PC-9 (cell line): ENCODE data around the gene OXSR1. TPM values are rescaled to one million over a fixed set of nuclear protein-coding genes. Genes with fewer than 3 reads are reported as not detected.

Experiments
- BruUV-seq: library from RNA; stranded (reverse); fragments of 400-500 nt; replicated peaks from 2 replicates; lab custom pipeline; 2021; lab: Mats Ljungman, UMichigan
- CTCF ChIA-PET: fragments of 300-600 bp; sonication (Branson Sonifier 250); formaldehyde crosslinking; loops from one replicate; lab custom pipeline; 2022; ENCODE audit warnings: antibody characterized with exemption; lab: Charles Lee
- POLR2A ChIA-PET: fragments of 300-600 bp; sonication (Branson Sonifier 250); formaldehyde crosslinking; loops from one replicate; lab custom pipeline; 2022; ENCODE audit warnings: antibody characterized with exemption; ENCODE audit not compliant: unreplicated experiment; lab: Charles Lee
- DNase-seq, 2 experiments: peaks; one replicate each; pipeline versions ENCODE4 v3.0.0 to v3.0.0-alpha.2; 2015 to 2022; ENCODE audit warnings: mixed read lengths in 1 of 2
- H2AFZ ChIP-seq: fragments of 200-600 bp; sonication (generic); 2 replicates; pipeline ENCODE4 v1.8.1; 2017; ENCODE audit warnings: antibody characterized with exemption
- H3F3A ChIP-seq: fragments of 200-600 bp; sonication (generic); 2 replicates; pipeline ENCODE4 v1.8.1; 2017; ENCODE audit warnings: antibody characterized with exemption, mild to moderate bottlenecking, low read depth; ENCODE audit not compliant: insufficient read depth
- H3K27ac ChIP-seq: fragments of 200-600 bp; sonication (generic); 2 replicates; pipeline ENCODE4 v1.6.1; 2016; ENCODE audit warnings: mixed run types
- H3K27me3 ChIP-seq: fragments of 200-600 bp; sonication (generic); 2 replicates; pipeline ENCODE4 v1.6.1; 2016; ENCODE audit warnings: low read depth, mixed run types; ENCODE audit not compliant: insufficient read depth
- H3K36me3 ChIP-seq: fragments of 200-600 bp; sonication (generic); 2 replicates; pipeline ENCODE4 v1.6.1; 2016; ENCODE audit warnings: low read depth, mixed run types
- H3K4me1 ChIP-seq: fragments of 200-600 bp; sonication (generic); replicated peaks from 2 replicates; pipeline ENCODE4 v1.6.1; 2016; ENCODE audit warnings: mixed run types; ENCODE audit not compliant: insufficient read depth
- H3K4me2 ChIP-seq: fragments of 200-600 bp; sonication (generic); 2 replicates; pipeline ENCODE4 v1.6.1; 2017; ENCODE audit warnings: mixed run types
- H3K4me3 ChIP-seq: fragments of 200-600 bp; sonication (generic); 2 replicates; pipeline ENCODE4 v1.6.1; 2016; ENCODE audit warnings: mixed run types
- H3K79me2 ChIP-seq: fragments of 200-600 bp; sonication (generic); 2 replicates; pipeline ENCODE4 v1.6.1; 2017; ENCODE audit warnings: low read depth, mixed run types
- H3K9me2 ChIP-seq: fragments of 200-600 bp; sonication (generic); 2 replicates; pipeline ENCODE4 v1.8.1; 2017; ENCODE audit warnings: mild to moderate bottlenecking; ENCODE audit not compliant: insufficient read depth
- H3K9me3 ChIP-seq: fragments of 200-600 bp; sonication (generic); 2 replicates; pipeline ENCODE4 v1.8.1; 2016; ENCODE audit warnings: low read depth; ENCODE audit not compliant: insufficient read depth
- H4K20me1 ChIP-seq: fragments of 200-600 bp; sonication (generic); 2 replicates; pipeline ENCODE4 v1.8.1; 2017; ENCODE audit not compliant: insufficient read depth
- EZH2 ChIP-seq: fragments of 200-600 bp; sonication (generic); IDR thresholded peaks from 2 replicates; pipeline ENCODE4 v1.8.0; 2017; ENCODE audit warnings: antibody characterized with exemption, low read depth
- intact Hi-C: fragments of 100-400 bp; cut with micrococcal nuclease; formaldehyde crosslinking; loops from one replicate; pipeline ENCODE4 v1.10.0; 2022; ENCODE audit not compliant: unreplicated experiment
- total RNA-seq: library from RNA; stranded (reverse); gene quantifications from 2 replicates; pipeline ENCODE4 v1.2.3, GENCODE V29; 2021
- TF ChIP-seq, protein P1 (sequence below): fragments of 200-600 bp; sonication (generic); conservative IDR thresholded peaks from 2 replicates; pipeline ENCODE4 v1.6.1; 2017; ENCODE audit warnings: mixed run types, antibody characterized with exemption, mild to moderate bottlenecking, moderate library complexity

OXSR1 gene
- total RNA-seq, 1 experiment from 2014 or later = 54.3 TPM

DNA sequence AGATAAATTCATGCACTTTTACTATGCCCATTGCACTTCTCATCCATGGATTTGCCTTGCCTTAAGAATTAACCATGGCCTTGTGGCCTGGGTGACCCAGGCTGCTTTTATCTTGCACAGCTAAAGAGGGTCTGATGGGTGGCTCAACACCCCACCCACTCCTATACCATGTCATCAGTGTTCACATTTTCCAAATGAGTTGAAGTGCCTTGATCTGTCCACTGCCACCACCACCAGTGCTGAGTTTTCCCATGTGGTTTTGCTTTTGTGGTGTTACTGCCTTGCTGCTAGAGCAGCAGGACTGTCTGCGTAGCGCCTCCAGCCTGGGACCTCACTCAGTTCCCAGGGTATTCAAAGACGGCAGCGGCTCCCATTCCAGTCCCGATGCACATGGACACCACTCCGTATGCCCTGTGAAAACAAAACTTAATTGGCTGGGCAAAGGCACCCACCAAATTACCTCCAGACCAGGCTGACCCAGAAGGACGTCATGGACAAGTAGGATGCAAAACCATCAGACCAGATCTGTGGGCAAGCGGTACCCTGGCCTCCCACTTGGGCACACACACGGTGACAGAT, 42.5 kb upstream of the OXSR1 start:
- H3K79me2 ChIP-seq = no peaks in the 10 kb centered on the region
- no peak overlapping the region for H2AFZ ChIP-seq
- H4K20me1 ChIP-seq = no peaks in the 10 kb centered on the region
- TF ChIP-seq, protein P1, sequence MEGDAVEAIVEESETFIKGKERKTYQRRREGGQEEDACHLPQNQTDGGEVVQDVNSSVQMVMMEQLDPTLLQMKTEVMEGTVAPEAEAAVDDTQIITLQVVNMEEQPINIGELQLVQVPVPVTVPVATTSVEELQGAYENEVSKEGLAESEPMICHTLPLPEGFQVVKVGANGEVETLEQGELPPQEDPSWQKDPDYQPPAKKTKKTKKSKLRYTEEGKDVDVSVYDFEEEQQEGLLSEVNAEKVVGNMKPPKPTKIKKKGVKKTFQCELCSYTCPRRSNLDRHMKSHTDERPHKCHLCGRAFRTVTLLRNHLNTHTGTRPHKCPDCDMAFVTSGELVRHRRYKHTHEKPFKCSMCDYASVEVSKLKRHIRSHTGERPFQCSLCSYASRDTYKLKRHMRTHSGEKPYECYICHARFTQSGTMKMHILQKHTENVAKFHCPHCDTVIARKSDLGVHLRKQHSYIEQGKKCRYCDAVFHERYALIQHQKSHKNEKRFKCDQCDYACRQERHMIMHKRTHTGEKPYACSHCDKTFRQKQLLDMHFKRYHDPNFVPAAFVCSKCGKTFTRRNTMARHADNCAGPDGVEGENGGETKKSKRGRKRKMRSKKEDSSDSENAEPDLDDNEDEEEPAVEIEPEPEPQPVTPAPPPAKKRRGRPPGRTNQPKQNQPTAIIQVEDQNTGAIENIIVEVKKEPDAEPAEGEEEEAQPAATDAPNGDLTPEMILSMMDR = no peak
- TF ChIP-seq EZH2 = no peak
- no TSS peak for BruUV-seq
- no peaks in the 10 kb centered on the region for H3K9me3 ChIP-seq
- no peak overlapping the region for H3K4me2 ChIP-seq
- DNase-seq = no peak
- CTCF ChIA-PET = interaction anchor here (0.5 kb wide), 1 partner anchor 362 kb away, joined by 5 read pairs; no protein-coding TSS in a partner anchor
- POLR2A ChIA-PET = no interaction called here
- H3F3A ChIP-seq = no peaks in the 10 kb centered on the region
- H3K27me3 ChIP-seq = no peaks in the 10 kb centered on the region
- no peaks in the 10 kb centered on the region; the same call in 1 of the 2 replicates for H3K36me3 ChIP-seq
- no peaks in the 10 kb centered on the region for H3K9me2 ChIP-seq
- intact Hi-C loops = no loop called here
- no peaks in the 10 kb centered on the region for H3K4me1 ChIP-seq
- no peak overlapping the region for H3K4me3 ChIP-seq
- no peak overlapping the region for H3K27ac ChIP-seq

DNA sequence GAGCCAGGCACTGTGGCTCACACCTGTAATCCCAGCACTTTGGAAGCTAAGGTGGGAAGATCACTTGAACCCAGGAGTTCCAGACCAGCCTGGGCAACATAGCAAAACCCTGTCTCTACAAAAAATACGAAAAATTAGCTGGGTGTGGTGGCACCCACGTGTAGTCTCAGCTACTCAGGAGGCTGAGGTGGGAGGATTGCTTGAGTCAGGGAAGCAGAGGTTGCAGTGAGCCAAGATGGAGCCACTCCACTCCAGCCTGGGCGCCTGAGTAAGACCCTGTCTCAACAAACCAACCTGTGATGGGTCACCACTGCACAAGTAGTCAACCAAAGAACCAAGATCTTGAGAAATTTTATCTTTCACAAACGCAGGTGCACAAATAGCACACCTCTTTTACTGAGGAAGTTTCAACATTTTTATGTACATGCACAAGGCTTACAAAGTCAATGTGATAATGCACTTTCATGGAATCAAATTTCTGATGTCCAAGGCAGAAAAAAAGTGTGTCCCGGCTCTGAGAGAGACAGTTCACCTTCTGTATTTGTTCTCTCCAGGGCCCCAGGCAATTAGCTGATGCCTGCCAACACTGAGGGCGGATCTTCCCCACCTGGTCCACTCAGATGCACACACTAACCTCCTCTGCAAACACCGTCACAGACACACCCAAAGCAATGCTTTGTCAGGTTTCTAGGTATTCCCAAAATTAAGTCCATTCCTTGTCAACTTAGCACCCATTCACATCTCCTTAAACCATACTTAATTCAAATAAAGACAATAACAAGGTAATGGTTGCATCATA, 40.8 kb upstream of the OXSR1 start:
- Histone ChIP-seq H3K27ac (no peak overlapping the region), H3K36me3 (no peaks in the 10 kb centered on the region; the same call in 1 of the 2 replicates), H3K27me3 (no peaks in the 10 kb centered on the region), H3K9me3 (no peaks in the 10 kb centered on the region), H3K4me2 (no peak overlapping the region), H3K4me1 (no peaks in the 10 kb centered on the region), H3K9me2 (no peaks in the 10 kb centered on the region), H2AFZ (no peak overlapping the region), H3K4me3 (no peak overlapping the region), H3K79me2 (no peaks in the 10 kb centered on the region), H4K20me1 (no peaks in the 10 kb centered on the region), H3F3A (no peaks in the 10 kb centered on the region)
- DNase-seq = no peak
- POLR2A ChIA-PET = no interaction called here
- no TSS peak for BruUV-seq
- TF ChIP-seq, protein P1 = no peak
- no peak for TF ChIP-seq EZH2
- intact Hi-C loops = no loop called here
- CTCF ChIA-PET = no interaction called here

DNA sequence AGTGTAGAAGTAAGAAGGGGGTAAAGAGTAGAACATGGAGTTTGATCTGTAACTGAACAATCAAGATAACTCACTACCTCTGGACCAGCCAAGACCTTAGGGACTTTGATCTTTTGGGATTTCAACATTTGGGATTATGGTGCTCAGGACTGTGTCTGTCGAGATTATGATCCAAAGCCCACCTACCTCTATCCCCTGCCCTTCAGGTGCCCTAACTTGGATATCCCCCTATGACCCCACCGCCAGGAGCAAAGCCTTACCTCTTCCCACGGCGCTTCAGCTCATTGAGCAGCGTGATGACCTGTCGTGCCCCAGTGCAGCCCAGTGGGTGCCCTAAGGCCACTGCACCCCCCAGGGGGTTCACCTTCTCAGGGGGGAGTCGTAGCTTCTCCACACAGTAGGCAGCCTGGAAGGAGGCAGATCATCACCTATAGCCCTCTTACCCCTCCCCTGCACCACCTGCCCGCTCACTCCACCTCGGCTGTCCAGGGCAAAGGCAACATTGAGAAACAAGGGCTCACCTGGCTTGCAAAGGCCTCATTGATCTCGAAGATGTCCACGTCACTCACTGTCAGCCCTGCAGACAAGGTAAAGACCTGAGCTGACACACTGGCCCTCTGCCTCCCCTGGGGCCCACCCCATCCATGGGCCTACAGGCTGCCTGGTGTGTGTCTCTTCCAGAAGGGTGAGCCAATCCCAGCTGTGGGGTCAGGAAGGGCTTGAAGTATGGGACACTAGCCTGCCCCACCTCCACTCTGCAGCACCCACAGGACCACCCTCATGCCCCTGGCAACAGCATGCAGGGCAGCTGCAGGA, 39.8 kb upstream of the OXSR1 start:
- Histone ChIP-seq H3K4me2 (no peak overlapping the region), H2AFZ (no peak overlapping the region), H3K9me2 (no peaks in the 10 kb centered on the region), H3K36me3 (no peaks in the 10 kb centered on the region; the same call in 1 of the 2 replicates), H3K4me1 (no peaks in the 10 kb centered on the region), H3K27me3 (no peaks in the 10 kb centered on the region), H4K20me1 (no peaks in the 10 kb centered on the region), H3K79me2 (no peaks in the 10 kb centered on the region), H3K27ac (no peak overlapping the region), H3K4me3 (no peak overlapping the region), H3F3A (no peaks in the 10 kb centered on the region), H3K9me3 (no peaks in the 10 kb centered on the region)
- ChIA-PET CTCF (no interaction called here), POLR2A (no interaction called here)
- no TSS peak for BruUV-seq
- TF ChIP-seq, protein P1 = no peak
- TF ChIP-seq EZH2 = no peak
- intact Hi-C loops = no loop called here
- DNase-seq = no peak
